ENCODE results near the gene GLIS2.
"Not testable (repeated sequence)": the region's sequence is repeated elsewhere in the genome, so short reads cannot be mapped to it uniquely, and the experiment has no call there.

GLIS2 gene

DNA sequence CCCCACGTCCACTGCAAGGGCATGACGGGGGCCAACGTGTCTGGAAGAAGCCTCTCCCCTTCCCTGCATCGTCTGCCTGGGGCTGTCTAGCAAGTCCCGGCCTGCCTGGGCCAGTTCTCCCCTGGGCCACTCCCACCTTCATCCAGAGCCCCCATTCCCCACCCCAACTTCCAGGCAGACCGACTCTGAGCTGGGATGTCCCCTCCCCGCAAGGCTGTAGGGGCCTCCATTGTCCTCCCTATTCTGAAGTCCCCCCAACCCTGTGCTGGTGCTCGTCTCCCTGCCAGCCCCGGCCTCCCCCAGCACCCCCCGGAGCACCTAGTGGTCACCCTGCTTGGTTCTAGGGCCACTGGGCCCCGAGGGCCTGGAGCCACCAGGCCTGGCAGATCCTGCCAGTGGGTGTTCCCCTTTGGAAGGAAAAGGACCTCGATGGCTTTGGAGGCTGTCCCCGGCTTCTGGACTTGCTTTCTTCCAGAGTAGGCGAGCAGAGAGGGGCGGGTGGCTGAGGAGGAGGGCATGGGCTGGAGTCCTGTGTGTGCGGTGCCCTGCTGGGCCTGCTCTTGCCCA, 4.8 kb downstream of the GLIS2 start:
- no peak for DNase-seq (ENCODE audit: low read depth)

DNA sequence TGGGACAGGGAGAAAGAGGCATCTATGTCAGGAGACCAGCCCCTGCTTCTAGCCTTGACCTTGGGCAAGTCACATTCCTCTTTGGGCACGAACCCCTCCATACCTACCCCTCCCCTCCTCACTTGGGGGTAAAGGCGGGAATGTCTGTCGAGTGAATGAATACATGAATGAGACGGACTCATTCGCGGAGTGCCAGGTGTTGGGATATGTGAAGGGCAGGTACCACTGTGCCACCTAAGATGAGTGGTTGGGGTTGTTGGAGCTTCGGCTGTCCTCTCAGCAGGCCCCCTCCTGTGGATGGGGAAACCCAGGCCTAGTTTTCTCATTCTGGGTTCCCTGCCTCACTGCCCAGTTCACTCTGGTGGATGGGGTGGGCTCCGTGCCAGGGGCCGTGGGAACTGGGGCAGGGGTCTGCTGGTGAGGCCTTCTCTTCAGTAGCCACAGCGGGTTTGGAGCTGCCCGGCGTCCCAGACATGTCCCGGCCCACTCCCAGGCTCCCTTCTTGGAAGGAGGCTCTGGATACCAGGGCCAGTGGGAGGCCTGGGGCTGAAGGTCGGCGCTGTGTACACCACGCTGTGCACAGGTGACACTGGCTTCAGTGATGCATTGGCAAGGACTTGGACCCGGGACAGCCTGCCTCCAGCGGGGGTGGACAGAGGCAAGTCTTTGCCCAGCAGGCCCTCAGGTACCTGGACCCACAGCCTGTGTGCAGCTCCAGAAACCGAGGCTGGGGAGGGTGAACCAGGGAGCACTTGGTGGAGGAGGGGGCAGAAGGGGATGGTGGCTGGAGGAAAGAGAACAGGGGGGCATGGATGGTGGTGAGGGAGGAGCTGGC, 5.6 kb downstream of the GLIS2 start:
- no peak for DNase-seq (ENCODE audit: low read depth)

DNA sequence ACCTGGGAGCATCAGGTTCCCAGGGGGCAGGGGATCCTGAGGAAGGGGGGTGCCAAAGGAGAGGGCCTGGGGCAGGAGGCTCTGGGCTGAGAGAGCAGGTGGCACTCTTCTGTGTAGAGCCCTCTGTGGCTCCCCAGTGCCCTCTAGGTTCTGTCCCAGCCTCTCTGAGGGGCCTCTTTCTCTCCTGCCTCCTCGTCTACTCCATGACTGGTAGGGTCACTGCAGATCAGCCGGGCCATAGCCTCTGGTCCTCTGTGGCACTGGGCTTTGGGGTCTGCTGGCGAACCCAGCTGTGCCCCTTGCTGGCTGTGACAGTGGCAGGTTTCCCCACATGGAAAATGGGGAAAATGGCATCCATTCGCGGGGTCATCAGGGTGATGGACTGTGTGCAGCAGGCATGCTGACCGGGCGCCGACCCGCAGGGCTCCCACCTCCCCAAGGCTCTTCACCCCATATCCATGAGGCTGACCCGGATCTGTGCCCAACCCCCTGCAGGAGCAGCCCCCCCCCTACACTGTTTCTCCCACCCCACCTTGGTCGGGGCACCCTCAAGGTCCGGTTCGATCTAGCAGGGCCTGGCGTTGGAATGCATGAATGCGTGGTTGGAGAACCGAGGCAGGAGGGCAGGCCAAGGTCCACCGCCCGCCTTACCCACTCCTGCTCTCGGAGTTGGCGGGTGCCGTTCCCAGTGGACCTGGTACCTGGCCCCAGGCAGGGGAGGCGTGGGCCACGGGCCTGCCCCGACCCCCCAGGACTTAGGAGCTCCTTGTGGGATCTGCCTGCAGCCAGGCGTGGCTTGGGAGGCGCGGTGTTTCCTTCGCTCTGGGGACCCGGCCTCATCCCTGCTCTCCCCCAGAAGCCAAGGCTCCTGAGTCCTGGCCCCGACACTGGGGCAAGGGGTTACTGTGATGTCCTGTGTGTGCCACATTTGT, 6.5 kb downstream of the GLIS2 start:
- no peak for DNase-seq (ENCODE audit: low read depth)

DNA sequence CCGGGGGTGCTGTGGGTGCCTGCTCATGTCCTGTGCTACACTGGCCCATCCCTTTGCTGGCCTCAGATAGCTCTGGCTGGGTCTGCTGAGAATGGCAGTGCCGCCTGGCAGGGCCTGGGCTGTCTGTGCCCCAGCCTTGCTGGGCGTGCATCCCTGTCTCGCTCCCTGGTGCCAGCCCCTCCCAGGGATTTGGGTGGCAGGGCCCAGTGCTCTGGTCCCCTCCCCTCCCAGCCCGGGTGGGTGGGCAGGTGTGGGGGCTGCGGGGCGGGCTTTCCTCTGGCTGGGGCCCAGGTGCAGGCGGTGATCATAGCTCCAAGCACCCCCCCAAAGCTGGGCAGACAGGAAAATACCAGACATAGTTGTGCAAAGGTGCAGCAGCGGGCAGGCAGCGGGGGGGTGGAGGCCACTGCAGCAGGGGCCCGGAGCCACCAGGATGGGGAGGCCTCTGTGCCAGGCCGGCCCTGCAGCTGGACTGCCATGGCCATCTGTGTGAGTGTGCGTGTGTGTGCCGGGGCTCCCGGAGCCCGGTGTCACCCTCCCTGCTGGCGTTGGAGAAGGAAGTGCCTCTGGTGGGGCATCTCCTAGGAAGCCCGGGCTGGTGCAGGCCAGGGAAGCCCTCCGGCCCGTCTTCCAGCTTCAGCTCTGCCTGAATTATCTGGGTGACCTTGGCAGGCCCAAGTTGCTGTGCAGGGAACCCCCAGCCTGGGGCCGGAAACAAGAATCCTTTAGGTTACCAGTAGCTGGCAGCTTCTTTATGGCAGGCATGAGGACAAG, 7.4 kb downstream of the GLIS2 start:
- no peak for DNase-seq (ENCODE audit: low read depth)

DNA sequence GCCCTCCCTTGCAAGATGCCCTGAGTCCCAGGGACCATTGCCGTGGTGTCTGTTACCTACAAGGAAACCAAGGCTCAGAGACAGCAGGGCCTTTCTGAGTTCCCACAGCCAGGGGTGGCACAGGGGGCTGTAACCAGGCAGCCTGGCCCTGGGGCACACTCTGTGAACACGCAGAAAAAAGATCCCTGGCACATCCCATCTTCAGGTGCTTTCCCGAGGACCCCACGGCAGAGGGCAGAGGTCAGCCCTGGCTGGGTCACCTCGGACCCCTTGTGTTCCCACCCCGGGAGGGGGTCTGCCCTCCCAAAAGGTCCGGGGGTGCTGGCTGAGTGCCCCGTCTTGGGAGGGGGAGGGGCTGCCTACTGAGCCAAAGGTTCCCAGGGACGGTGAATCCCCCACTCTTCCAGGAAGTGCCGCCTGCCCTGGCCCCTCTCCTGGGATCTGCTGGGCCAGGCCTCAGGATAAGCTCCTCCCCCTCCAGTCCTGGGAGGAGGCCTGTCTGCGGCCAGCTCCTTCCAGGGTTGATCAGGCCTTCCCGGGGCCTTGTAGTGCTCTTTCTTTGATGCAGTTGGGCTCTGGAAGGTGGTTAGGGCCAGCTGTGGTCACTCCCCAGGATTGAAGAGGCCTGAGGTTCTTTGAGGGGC, 8.1 kb downstream of the GLIS2 start:
- no peak for DNase-seq (ENCODE audit: low read depth)

DNA sequence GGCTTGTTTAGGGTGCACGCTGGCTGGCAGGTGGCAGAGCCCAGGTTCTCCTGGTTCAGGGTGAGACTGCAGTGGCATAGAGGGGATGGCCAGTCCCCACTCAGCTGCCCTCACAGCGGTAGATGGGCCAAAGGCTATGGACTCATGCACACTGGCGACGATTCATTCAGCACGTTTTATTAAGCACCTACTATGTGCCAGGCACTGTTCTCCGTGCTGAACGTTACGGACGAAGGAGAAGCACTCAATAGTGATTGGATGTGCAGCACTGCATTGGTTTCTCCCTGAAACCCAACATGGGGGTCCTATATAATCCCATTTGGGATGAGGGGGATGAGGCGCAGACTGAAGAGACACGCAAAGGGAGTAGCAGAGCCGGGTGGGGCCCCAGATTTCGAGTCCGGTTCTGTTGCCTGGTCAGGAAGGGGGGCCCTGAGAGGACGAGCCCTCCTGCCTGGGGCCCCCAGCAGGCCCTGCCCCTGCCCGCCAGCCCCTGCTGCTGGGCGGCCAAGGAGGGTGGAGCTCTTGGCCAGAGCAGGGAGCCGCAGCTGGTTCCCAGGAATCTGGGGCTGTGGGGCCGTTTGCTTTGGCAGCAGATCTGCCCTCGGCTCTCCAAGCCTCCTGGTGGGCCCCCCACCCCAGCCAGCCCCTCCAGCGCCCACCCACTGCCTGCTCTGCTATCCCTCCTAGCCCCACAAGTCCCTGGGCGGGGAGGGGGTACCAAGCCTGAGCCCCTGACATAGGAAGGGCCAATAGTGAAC, 8.8 kb downstream of the GLIS2 start:
- DNase-seq (ENCODE audit: low read depth), result no peak

DNA sequence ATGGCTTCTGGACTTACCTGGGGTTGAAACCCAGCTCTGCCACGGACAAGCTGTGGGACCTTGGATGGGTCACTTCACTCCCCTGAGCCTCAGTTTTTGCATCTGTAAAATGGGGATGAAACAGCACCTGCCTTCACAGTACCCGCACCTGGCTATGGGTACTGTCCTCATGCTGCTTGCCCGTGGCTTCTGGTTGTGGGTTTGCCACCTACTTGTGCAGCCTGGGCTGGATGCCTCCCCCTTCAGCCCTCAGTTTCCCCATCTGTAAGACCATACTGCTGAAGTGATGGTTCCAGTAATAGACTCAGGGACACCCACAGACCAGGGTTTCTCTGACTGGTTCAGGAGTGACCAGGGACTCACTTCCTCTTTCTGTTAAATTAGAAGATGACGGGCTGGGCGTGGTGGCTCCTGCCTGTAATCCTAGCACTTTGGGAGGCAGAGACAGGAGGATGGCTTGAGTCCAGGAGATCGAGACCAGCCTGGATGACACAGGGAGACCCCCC, 9.4 kb downstream of the GLIS2 start:
- DNase-seq (ENCODE audit: low read depth), result no peak

DNA sequence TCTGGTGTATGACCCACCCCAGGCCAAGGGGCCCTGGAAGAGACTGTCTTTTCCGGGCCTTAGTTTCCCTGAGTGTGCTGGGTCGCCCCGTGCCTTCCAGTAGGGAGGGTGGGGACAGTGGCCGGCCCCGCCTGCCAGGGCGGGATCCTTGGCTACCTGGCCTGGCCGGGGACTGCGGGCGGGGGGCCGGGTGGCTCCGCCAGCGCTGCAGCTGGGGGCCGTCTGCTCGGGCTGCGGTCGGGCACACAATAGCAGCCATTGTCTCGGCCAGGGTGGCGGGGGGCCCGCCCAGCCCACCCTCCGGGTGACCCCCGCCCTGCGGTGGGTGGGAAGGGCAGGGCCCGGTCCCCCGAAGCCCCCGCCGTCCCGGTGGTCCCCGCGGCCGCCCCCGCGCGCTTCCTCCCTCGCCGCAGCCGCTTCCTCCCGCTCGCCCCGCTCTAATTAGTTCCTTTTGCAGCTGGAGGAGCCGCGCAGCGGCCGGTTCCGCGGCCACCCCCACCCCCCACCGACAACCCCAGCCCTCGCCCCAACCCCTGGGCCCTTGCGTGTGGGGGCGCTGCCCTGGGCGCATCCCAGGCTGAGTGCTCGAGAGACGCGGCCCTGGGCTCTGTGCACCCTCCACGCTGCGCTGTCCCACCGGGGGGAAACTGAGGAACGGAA, 11.6 kb downstream of the GLIS2 start:
- no peak for DNase-seq (ENCODE audit: low read depth)

DNA sequence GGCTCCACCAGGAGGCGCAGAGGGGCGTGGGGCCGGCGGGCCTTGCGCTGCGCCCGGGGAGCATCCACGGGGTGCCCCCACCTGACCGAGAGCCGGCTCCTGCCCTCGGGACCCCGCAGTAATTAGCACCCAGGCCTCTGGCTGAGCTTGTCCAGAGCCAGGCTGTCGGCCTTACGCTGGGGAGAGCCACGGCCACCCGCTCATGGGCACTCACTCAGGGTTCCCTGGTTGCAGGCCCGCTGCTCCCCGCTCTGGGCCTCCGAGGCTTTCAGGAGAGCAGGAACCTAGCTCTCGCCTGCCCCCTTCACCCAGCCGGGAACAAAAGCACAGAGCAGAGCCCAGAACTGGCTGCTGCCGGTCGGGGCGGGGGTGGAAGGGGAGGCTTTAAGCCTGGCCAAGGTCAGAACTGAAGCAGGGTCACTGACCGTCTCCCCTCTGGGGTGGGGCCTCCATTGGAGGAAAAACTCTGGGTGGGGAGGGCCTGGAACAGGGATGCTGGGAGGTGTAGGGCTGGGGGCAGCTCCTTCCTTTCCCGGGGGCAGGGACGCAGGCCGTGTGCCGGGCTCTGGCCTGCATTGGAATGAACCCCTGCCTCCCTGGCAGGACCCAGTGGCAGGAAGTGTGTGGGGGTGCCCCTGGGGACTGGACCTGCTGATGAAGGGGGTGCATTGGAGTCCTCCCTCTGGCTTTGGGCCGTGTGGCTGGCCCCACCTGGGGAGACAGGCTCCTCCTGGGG, 12.3 kb downstream of the GLIS2 start:
- DNase-seq (ENCODE audit: low read depth), result no peak

DNA sequence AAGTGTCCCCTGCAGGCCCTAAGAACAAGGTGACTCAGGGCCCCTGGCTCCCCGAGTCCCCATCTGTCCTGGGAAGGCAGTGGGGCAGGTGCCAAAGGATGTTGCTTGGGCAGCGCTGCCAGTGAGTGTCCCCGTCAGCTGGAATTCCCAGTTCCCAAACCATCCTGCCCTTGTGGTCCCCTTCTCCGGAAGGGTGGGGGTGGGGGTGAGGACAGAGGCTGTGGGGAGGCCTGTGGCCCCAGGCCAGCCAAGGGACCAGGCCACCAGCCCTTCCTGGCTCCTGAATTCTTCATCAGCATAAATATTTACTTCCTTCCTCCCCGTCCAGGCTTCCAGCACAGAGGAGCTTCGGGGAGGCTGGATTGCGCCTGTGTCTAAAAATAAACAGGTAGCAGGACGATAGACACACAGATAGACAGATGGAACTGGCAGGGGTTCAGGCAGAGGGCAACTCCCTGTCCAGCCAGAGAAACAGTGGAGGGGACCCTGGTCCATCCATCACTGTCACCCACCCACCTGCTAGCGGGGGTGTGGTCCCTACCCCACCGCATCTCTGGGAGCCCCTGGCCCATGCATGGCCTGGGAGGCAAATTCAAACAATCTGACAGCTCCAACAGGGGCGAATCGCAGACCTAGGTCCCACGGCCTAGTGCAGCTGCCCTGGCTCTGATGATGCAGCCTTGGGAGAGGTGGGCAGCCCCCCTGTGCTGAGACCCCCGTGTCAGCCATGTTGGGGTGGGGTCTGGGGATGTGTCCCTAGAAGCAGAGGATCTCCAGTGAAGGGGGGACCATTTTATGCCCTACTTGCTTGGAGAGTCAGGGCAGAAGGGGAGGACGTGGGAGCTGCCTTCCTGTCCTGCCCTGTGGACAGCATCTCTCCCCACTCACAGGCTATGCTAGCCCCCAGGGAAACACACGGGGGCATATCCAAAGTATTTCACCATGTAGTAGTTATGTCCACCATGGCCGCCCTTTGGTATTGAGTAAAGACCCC, 13.2 kb downstream of the GLIS2 start:
- no peak for DNase-seq (ENCODE audit: low read depth)

DNA sequence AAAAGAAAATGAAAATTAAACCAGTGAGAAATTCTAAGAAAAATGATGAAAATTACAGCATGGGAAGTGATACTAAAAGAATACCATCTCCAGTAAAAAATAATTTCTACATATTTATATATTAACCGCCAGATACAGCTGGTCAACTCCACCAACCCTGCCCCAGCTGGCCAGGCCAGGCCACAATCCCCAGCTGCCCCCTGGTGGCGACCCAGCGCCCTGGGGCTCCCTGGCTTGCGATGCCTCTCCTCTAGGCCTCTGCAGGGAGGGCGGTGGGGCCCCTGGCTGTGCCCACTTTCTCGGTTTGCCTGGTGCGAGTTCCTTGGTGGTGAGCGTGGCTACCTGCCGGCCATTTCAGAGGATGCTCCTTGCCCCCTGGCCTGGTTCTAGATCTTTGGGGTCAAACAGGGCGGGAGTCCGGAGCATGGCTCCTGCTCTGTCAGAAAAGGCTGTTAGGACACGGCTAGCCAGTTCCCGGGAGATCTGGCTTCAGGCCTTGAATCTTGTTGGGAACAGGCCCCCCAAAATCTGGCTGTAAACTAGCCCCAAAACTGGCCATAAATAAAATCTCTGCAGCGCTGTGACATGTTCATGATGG, 14.5 kb downstream of the GLIS2 start:
- DNase-seq (ENCODE audit: low read depth), result no peak

DNA sequence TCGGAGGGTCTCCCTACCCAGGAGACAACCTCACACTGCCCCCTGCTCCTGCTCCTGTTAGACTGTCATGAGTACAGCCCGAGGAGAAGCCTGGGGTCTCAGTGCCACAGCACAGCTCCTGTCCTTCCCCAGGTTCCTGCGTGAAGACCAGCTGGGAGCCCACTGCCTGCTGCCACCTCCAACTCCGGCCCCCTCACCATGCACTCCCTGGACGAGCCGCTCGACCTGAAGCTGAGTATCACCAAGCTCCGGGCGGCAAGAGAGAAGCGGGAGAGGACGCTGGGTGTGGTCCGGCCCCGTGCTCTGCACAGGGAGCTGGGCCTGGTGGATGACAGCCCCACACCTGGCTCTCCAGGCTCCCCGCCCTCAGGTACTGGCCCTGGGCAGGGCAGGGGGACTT, 16.2 kb downstream of the GLIS2 start:
- DNase-seq (ENCODE audit: low read depth), result no peak

DNA sequence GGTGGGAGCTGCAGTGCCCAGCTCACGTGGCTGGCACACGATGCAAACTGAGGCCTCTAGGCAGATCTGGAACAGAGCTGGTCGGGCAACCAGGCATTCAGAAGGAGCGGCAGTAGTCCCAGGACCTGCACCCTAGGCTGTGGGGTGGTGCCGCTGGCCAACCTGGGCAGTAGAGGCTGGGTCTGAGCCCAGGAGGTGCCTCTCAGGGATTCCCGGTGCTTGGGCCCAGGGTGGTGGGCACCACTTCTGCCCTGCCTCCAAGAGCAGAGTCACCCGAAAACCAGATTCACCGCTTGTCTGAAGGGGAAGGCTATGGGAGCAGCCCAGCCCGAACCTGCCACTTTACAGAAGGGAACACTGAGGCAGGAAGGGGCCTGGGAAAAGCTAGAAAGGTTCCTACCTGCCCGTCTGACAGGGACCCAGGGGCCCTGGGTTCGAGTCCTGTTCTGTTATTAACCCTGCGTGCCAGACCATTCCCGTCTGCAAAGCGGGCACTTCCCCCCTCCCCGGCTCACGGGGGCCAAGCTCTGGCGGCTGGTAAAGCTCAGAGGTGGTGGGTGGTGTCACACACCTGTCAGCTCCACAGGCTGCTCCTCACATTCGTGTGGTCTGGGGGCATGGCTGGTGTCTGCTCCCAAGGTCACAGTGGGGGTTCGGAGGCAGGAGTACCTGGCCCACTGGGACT, 16.9 kb downstream of the GLIS2 start:
- DNase-seq (ENCODE audit: low read depth), result no peak

DNA sequence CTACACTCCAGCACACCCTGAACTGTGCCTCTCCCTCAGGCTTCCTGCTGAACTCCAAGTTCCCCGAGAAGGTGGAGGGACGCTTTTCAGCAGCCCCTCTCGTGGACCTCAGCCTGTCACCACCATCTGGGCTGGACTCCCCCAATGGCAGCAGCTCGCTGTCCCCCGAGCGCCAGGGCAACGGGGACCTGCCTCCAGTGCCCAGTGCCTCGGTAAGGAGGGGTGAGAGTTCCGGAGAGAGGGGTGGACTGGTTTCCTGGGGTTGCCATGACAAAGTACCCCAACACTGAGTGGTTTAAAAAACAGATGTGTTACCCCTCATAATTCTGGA, 17.4 kb downstream of the GLIS2 start:
- no peak for DNase-seq (ENCODE audit: low read depth)

DNA sequence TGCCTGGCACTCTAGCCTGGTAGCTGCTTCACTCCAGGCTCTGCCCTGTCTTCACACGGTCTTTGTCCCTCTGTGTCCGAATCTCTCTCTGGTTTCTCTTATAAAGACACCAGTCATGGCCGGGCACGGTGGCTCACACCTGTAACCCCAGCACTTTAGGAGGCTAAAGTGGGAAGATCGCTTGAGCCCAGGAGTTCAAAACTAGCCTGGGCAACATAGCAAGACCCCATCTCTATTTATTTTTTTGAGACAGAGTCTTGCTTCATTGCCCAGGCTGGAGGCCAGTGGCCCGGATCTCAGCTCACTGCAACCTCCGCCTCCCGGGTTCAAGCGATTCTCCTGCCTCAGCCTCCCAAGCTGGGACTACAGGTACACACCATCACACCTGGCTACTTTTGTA, 17.8 kb downstream of the GLIS2 start:
- DNase-seq (ENCODE audit: low read depth), result not testable (repeated sequence)

DNA sequence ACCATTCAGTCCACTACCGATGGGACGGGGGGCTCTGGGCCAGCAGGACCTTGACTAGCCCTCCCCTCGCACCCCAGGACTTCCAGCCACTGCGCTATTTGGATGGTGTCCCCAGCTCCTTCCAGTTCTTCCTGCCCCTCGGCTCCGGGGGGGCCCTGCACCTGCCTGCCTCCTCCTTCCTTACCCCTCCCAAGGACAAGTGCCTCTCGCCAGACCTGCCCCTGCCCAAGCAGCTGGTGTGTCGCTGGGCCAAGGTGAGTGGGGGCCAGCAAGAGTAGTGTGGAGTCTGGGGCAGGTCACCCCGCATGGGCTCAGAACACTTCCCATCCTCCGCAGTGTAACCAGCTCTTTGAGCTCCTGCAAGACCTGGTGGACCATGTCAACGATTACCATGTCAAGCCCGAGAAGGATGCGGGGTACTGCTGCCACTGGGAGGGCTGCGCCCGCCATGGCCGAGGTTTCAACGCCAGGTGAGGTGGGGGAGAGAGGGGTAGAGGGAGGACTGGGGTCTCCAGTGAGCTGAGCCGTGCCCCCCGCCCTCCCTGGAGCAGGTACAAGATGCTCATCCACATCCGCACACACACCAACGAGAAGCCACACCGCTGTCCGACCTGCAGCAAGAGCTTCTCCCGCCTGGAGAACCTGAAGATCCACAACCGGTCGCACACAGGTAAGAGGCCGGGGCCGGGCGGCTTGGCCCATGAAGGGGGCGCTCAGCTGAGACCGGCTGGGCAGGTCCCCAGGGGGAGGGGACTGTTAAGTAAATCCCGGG, 19.0 kb downstream of the GLIS2 start:
- DNase-seq (ENCODE audit: low read depth), result no peak

Data from stromal cell of bone marrow (primary cell).